ENCODE results near the gene CIAO3. TPM values are rescaled to one million over a fixed set of nuclear protein-coding genes. Genes with fewer than 3 reads are reported as not detected.

CIAO3 gene
- total and polyA plus RNA-seq, 2 donors (not counting 1 experiment from before 2014, with no cell fraction given): 59.4 to 68.4 TPM

DNA sequence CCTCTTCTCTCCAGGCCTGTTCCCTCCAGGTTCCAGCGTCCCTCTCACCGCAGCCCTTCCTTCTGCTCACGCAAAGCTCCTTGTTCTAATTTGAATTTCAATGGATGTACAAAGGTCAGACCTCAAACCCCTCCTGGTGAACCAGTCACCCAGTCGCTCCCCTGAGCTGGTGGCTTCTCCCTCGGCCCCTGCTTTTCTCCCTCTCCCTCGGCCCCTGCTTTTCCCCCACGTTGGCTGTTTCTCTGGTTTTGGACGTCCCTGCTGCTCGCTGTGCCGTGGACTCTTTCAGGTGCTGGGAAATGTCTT lies 11.2 kb upstream of the CIAO3 start:
- Histone ChIP-seq H2AFZ (ENCODE audit: insufficient read depth, low read depth, low read length, poor library complexity, severe bottlenecking) (no peak overlapping the region), H3K27ac (ENCODE audit: low read length in 2 of 2) (no peak overlapping the region), H3K9ac (ENCODE audit: low read length) (no peak overlapping the region), H3K79me2 (ENCODE audit: control insufficient read depth, insufficient read depth, low read length) (no peaks in the 10 kb centered on the region), H3K4me1 (ENCODE audit: control insufficient read depth in 2 of 2, insufficient read depth in 2 of 2, low read length in 2 of 2) (peaks cover 4 to 6% of the 10 kb centered on the region in 2 donors), H3K4me3 (ENCODE audit: control extremely low read depth in 1 of 5, extremely low read depth in 1 of 5, insufficient read depth in 1 of 5, low read depth in 2 of 5, low read length in 4 of 5) (no peak overlapping the region), H3K4me2 (replicated peaks; ENCODE audit: low read depth, low read length, poor library complexity, severe bottlenecking) (no peak overlapping the region), H4K20me1 (ENCODE audit: control insufficient read depth, insufficient read depth, low read length, poor library complexity, severe bottlenecking) (no peaks in the 10 kb centered on the region), H3K36me3 (replicated peaks in 1 of 2; ENCODE audit: control extremely low read depth in 1 of 2, control insufficient read depth in 1 of 2, extremely low read depth in 1 of 2, insufficient read depth in 2 of 2, low read length in 1 of 2) (no peaks in the 10 kb centered on the region), H3K9me3 (ENCODE audit: control extremely low read depth in 1 of 3, control insufficient read depth in 2 of 3, insufficient read depth in 1 of 3, low read length in 2 of 3) (peaks cover 0 to 4% (median 0%) of the 10 kb centered on the region in 3 donors), H3K27me3 (replicated peaks in 1 of 4; ENCODE audit: control extremely low read depth in 1 of 4, control insufficient read depth in 3 of 4, insufficient read depth in 4 of 4, low read length in 3 of 4) (no peaks in the 10 kb centered on the region)
- H3K4me1 Mint-ChIP-seq: peaks cover 1% of the 10 kb centered on the region
- CTCF ChIA-PET: no interaction called here
- no peak overlapping the region for H3K27ac Mint-ChIP-seq
- WGBS (ENCODE audit: insufficient coverage): 87% methylated on average over 6 of the region's 10 CpGs
- POLR2A ChIA-PET: no interaction called here
- TF ChIP-seq EZH2 (IDR thresholded peaks at IDR 0.05; ENCODE audit: borderline replicate concordance, insufficient read depth, low read depth, low read length, poor library complexity, severe bottlenecking): no peak
- TF ChIP-seq, protein P1, sequence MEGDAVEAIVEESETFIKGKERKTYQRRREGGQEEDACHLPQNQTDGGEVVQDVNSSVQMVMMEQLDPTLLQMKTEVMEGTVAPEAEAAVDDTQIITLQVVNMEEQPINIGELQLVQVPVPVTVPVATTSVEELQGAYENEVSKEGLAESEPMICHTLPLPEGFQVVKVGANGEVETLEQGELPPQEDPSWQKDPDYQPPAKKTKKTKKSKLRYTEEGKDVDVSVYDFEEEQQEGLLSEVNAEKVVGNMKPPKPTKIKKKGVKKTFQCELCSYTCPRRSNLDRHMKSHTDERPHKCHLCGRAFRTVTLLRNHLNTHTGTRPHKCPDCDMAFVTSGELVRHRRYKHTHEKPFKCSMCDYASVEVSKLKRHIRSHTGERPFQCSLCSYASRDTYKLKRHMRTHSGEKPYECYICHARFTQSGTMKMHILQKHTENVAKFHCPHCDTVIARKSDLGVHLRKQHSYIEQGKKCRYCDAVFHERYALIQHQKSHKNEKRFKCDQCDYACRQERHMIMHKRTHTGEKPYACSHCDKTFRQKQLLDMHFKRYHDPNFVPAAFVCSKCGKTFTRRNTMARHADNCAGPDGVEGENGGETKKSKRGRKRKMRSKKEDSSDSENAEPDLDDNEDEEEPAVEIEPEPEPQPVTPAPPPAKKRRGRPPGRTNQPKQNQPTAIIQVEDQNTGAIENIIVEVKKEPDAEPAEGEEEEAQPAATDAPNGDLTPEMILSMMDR (IDR thresholded peaks at IDR 0.05): no peak
- DNase-seq (no peak), ATAC-seq (ENCODE audit: low read depth) (no peak)
- H3K9me3 Mint-ChIP-seq (ENCODE audit: insufficient read depth): peaks cover 3% of the 10 kb centered on the region
- intact Hi-C loops (cut with micrococcal nuclease): no loop called here
- H3K4me3 Mint-ChIP-seq: no peak overlapping the region
- H3K27me3 Mint-ChIP-seq: peaks cover 5% of the 10 kb centered on the region

DNA sequence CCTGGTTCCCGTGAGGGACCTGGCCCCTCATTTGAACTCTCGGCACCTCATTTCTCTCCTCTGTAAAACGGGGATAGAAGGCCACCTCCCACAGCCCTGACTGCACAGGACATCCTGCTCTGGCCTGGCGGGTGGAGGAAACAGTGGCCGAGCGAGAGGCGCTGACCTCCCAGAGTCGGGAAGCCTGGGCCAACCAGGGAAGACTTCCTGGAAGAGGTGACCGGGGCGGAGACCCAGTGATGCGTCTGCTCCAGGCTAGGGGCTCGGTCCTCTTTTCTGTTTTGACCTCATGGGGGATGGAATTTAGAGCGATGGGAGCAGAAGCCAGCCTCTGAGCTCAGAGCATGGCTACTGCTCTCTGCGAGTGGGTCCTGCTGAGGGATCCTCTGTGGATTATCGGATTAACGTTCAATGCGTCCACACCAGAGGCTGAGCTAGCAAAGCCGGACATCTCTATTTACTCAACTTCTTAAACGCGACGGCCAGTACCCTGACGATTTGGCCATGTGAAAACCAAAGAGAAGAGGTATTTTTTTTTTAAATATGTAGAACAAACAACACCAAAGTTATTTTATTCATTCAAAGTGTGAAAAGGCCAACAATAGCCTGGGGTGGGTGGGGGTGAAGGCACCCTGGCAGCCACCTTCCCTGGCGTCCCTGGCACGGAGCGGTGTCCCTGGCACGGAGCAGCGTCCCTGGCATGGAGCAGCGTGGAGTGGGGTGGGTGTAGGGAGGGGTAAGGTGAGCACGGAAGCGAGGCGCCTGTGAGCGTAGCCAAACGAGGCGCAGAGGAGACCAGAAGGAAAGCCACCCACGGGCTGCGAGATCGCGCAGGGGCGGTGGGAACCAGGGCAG lies 10.6 kb upstream of the CIAO3 start:
- CTCF ChIA-PET: interaction anchor here (2.1 kb wide), 1 partner anchor 11 kb away, joined by 6 read pairs; the partner anchor contains the start of gene CIAO3
- H3K9ac ChIP-seq (ENCODE audit: low read length): no peak overlapping the region
- no peak for TF ChIP-seq EZH2 (IDR thresholded peaks at IDR 0.05; ENCODE audit: borderline replicate concordance, insufficient read depth, low read depth, low read length, poor library complexity, severe bottlenecking)
- TF ChIP-seq, protein P1 (IDR thresholded peaks at IDR 0.05): no peak

More for the DNA sequence above, 10.6 kb upstream of the CIAO3 start:
- WGBS (ENCODE audit: insufficient coverage): 91% methylated on average over 27 of the region's 39 CpGs
- Mint-ChIP-seq H3K9me3 (ENCODE audit: insufficient read depth) (peaks cover 1% of the 10 kb centered on the region), H3K27ac (no peak overlapping the region), H3K4me1 (peaks cover 1% of the 10 kb centered on the region), H3K4me3 (no peak overlapping the region), H3K27me3 (peaks cover 2% of the 10 kb centered on the region)
- Histone ChIP-seq H3K27me3 (replicated peaks in 1 of 4; ENCODE audit: control extremely low read depth in 1 of 4, control insufficient read depth in 3 of 4, insufficient read depth in 4 of 4, low read length in 3 of 4) (no peaks in the 10 kb centered on the region), H3K79me2 (ENCODE audit: control insufficient read depth, insufficient read depth, low read length) (no peaks in the 10 kb centered on the region), H3K4me1 (ENCODE audit: control insufficient read depth in 2 of 2, insufficient read depth in 2 of 2, low read length in 2 of 2) (peaks cover 4 to 6% of the 10 kb centered on the region in 2 donors), H3K9me3 (ENCODE audit: control extremely low read depth in 1 of 3, control insufficient read depth in 2 of 3, insufficient read depth in 1 of 3, low read length in 2 of 3) (no peaks in the 10 kb centered on the region), H3K4me2 (replicated peaks; ENCODE audit: low read depth, low read length, poor library complexity, severe bottlenecking) (no peak overlapping the region), H3K36me3 (replicated peaks in 1 of 2; ENCODE audit: control extremely low read depth in 1 of 2, control insufficient read depth in 1 of 2, extremely low read depth in 1 of 2, insufficient read depth in 2 of 2, low read length in 1 of 2) (no peaks in the 10 kb centered on the region), H3K27ac (ENCODE audit: low read length in 2 of 2) (no peak overlapping the region), H4K20me1 (ENCODE audit: control insufficient read depth, insufficient read depth, low read length, poor library complexity, severe bottlenecking) (no peaks in the 10 kb centered on the region), H2AFZ (ENCODE audit: insufficient read depth, low read depth, low read length, poor library complexity, severe bottlenecking) (no peak overlapping the region), H3K4me3 (ENCODE audit: control extremely low read depth in 1 of 5, extremely low read depth in 1 of 5, insufficient read depth in 1 of 5, low read depth in 2 of 5, low read length in 4 of 5) (no peak overlapping the region)
- intact Hi-C loops (cut with micrococcal nuclease): no loop called here
- ATAC-seq (ENCODE audit: low read depth) (no peak), DNase-seq (no peak)
- POLR2A ChIA-PET: no interaction called here
